Activated naive CD4-positive, alpha-beta T cell treated with anti-CD3 and anti-CD28 coated beads, Interleukin-2, amount 50 U/mL, for 72 hours (primary cell): ENCODE results near the gene TBXAS1. TPM values are rescaled to one million over a fixed set of nuclear protein-coding genes. Genes with fewer than 3 reads are reported as not detected.
A peak's percentile ranks its signal among the peaks of the same experiment; 100 is the strongest.
"Not testable (repeated sequence)": the region's sequence is repeated elsewhere in the genome, so short reads cannot be mapped to it uniquely, and the experiment has no call there.

ENCODE experiments used
- ATAC-seq, 2 donors: fragments of 150-1000 bp; cut with Tn5 transposase; 2 replicates each; pipeline ENCODE4 v1.10.0; 2021; ENCODE audit warnings: mild to moderate bottlenecking in 2 of 2, moderate library complexity in 2 of 2
- DNase-seq, 2 donors: peaks; one replicate each; pipeline ENCODE4 v3.0.0; 2021 to 2022; ENCODE audit warnings: low spot score in 2 of 2
- H3K27ac Mint-ChIP-seq, 2 donors: one replicate each; pipeline ENCODE4 v1.8.0; 2022; ENCODE audit warnings: mild to moderate bottlenecking in 2 of 2, mixed read lengths in 2 of 2
- H3K36me3 Mint-ChIP-seq, 2 donors: one replicate each; pipeline ENCODE4 v1.8.0; 2022; ENCODE audit warnings: mixed read lengths in 2 of 2
- H3K9me3 Mint-ChIP-seq, 2 donors: one replicate each; pipeline ENCODE4 v1.8.0; 2022; ENCODE audit warnings: mixed read lengths in 2 of 2
- total RNA-seq, 2 donors: library from RNA; stranded (reverse); gene quantifications; one replicate each; pipeline ENCODE4 v1.2.3, GENCODE V29; 2022

Gene TBXAS1
- total RNA-seq, 2 donors from 2014 or later, result 1.4 to 5.8 TPM

DNA sequence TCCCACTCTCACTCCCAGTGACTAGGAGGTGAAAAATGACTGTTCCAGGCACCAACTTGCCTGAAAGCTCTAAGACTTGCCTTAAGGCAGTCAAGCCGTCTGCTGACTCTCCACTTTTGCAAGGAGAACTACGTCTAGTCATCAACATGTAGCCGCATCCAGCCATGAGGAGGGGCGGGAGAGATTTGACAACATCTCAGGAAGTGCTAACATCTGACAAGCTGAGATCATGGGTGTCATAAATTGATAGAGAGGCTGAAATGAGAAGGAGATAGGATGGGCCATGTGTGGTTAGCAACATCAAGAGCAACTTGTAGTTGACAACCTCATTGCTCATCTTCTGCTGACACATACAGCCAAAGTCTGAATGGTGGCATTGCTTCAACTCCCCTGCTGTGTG is 9.0 kb upstream of the TBXAS1 start:
- DNase-seq, result no peak
- H3K9me3 Mint-ChIP-seq, result peaks cover 0 to 16% of the 10 kb centered on the region in 2 donors
- ATAC-seq, result peak; percentile 47 to 62
- H3K36me3 Mint-ChIP-seq, result peaks cover 0 to 20% of the 10 kb centered on the region in 2 donors
- H3K27ac Mint-ChIP-seq, result no peak overlapping the region

DNA sequence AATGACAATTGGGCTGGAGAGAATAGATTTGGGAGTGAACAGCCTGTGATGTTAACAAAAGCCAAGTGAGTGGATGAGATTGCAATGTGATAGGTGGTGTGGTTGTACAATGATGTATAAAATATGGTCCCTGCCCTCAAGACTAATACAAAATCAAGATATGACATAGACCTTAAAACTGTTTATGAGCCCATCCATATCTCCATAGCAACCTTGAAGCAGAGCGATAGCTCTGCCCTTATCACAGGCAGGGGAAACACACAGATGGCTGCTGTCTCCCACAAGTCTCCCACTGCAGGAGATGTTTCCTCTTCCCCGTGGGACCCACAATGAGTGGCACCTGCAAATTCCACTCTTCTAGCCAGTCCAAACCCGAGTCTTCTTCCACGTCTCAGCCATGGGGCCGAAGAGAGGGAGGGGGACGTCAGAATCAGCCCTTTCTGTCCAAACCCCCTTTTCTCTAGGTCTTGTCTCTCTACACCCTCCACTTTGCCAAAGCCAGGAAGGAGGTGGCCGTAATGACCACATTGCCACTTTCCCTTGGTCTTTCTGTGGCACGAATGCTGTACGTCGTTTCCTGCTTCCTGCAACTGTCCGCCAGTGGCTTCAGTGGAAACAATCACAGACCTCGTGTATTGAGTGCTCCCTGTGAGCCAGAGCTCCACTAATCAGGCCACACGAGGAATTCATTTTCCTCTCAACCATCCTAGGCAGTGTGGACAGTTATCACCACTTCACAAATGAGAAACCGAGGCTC is 7.5 kb upstream of the TBXAS1 start:
- peaks cover 0 to 7% of the 10 kb centered on the region in 2 donors for H3K9me3 Mint-ChIP-seq
- H3K27ac Mint-ChIP-seq, result no peak overlapping the region
- ATAC-seq, result no peak
- H3K36me3 Mint-ChIP-seq, result peaks cover 0 to 9% of the 10 kb centered on the region in 2 donors
- DNase-seq, result no peak

DNA sequence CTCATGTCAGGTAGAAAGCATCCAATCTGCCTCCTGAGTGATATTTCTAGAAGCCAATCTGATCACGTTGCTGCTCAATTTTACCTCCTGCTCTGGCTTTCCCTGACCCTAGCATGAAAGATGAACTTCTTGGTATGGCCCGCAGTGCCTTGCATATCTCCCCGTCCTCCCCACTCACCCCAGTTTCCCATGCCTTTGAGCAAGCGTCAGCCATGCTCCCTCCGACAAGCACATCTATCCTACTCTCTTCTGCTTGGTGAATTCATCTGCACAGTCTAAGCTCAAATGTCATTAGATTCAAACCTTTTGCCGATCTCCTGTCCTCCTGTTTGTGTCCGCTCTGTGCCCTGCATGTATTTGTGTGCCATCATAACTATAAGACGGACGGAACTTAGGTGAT is 6.2 kb upstream of the TBXAS1 start:
- Mint-ChIP-seq H3K27ac (no peak overlapping the region), H3K36me3 (no peaks in the 10 kb centered on the region), H3K9me3 (no peaks in the 10 kb centered on the region)
- ATAC-seq, result no peak
- DNase-seq, result no peak

DNA sequence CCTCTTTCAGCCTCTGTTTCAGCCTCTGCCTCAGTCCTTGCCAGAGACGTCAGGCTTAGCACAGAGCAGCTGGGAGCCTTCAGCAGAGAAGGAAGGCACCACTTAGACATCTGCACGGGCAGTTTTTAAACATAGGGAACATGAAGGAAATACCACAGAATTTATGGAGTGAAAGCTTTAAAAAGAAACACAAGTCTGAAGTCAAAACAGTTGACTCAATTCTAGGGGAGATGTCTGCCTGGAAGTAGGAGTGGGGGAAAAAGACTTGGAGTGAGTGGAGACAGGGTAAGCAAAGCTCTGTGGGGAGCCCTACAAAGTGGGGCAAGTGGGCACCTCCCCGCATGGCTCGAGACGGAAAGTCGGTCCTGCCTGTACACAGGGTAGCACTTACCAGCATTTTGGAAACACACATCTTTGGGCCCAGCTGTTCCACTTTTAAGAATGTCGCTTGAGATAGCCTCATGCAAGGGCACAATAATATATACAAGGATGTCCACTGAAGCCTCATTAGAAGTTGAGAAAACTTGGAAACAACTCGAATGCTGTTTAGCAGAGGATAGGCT is 5.0 kb upstream of the TBXAS1 start:
- H3K36me3 Mint-ChIP-seq, result no peaks in the 10 kb centered on the region

DNA sequence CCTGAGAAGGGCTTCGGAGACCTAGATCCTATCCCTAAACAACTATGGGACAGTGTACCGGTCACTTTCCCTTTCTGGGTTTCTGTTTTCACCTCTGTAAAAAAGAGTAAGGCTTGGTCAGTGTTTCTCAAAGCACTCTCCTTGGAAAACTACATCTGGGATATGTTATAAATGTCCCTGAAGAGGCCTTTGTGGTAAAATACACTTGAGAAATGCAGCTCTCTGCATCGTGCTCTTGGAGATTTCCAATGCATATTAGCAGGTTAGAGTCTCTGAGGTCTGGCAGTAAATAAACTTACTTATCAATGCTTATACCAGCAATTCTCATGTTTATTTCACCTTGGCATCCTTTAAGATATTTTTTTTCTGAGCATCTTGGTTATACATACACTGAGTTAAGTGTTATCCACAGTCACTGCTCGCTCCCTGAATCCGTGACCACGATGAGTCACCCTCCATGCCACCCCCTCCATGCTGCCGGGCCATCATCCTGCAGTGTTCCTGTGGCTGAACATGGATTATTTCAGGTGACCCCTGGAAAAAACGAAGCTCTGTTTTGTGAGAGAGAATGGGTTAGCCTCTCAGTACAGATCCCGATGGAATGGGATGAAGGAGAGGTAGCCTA is 3.3 kb upstream of the TBXAS1 start:
- Mint-ChIP-seq H3K36me3 (peaks cover 2 to 7% of the 10 kb centered on the region in 2 donors), H3K27ac (no peak overlapping the region), H3K9me3 (no peaks in the 10 kb centered on the region)
- ATAC-seq (no peak), DNase-seq (no peak)

More for the DNA sequence above, 5.0 kb upstream of the TBXAS1 start:
- DNase-seq (no peak), ATAC-seq (no peak)
- no peak overlapping the region for H3K27ac Mint-ChIP-seq
- H3K9me3 Mint-ChIP-seq, result no peaks in the 10 kb centered on the region

DNA sequence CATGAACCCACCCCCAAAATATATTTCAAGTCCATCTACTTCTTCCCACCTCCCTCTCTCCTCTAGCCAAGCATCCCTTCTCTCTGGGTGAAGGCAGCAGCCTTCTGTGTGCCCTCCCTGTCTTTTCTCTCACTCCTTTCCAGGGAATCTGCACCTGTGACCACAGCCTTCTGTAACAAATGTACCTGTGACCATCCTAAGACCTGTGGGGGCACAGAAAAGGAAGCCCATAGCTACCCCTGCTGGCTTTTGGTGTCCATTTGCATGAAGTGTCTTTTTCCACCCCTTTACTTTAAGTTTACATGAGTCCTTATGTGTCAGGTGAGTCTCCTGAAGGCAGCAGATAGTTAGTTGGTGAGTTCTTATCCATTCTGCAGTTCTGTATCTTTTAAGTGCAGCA is 2.0 kb upstream of the TBXAS1 start:
- Mint-ChIP-seq H3K9me3 (no peaks in the 10 kb centered on the region), H3K27ac (no peak overlapping the region), H3K36me3 (peaks cover 7 to 12% of the 10 kb centered on the region in 2 donors)
- DNase-seq (no peak), ATAC-seq (no peak)

DNA sequence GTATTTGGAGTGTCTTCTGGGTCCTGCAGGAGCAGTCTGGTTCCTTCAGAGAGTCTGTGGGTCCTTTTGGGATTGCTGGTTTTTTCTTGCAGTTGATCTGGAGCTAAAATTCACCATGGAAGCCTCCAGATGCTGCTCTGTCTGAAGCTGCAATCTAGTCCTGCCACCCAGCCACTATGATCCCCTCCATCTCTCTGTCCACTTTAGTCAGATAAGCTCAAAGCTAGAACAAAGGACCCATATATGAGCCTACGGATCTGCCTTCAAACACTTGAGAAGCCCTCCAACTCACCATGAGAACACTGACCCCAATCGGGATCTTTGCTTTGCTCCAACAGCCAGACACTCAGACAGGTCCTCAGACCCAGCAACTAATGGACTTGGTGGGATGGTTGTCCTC is 618 bp upstream of the TBXAS1 start:
- H3K9me3 Mint-ChIP-seq, result peaks cover 6 to 10% of the 10 kb centered on the region in 2 donors
- H3K27ac Mint-ChIP-seq, result peak overlapping the region; percentile 40 to 87
- ATAC-seq, result no peak
- H3K36me3 Mint-ChIP-seq, result peaks cover 17 to 19% of the 10 kb centered on the region in 2 donors
- no peak for DNase-seq

DNA sequence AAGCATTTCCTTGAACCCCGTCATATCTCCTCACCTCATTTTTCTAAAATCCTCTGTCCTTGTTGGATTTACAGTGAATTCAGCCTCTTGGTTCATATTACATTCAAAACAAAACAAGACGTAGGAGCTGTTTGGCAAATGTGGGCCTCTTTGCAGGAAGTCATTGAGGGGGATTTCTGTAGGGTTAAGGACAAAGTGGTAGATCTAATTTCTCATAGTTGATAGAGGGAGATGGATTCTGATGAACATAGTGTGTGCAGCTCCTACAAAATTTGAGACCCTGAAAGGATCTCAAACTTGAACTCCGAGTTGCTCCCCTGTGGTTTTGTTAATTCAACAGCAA is 682 bp downstream of the TBXAS1 start:
- H3K27ac Mint-ChIP-seq, result peak overlapping the region; percentile 67 to 87
- ATAC-seq, result peak; percentile 50 to 59
- no peak for DNase-seq
- peaks cover 17 to 23% of the 10 kb centered on the region in 2 donors for H3K36me3 Mint-ChIP-seq
- H3K9me3 Mint-ChIP-seq, result peaks cover 11 to 16% of the 10 kb centered on the region in 2 donors

DNA sequence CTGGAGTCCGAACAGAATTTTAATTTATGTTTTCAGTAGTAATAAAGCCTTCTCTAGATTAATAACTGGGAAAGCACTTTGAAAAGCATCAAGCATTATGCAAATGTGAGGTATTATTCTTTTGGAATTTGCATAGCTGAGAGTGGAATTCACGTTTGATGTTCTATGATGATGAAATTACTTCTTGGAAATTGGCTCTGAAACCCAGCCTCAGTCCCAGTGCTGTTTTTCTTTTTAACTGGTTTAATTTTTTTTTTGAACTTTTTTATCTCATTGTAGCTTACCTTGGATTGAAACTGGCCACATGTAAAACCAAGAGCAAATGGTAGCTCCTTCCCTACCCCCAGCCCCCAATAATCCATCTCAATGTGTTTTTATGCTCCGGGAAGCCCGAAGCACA is 1.2 kb downstream of the TBXAS1 start:
- ATAC-seq, result no peak

DNA sequence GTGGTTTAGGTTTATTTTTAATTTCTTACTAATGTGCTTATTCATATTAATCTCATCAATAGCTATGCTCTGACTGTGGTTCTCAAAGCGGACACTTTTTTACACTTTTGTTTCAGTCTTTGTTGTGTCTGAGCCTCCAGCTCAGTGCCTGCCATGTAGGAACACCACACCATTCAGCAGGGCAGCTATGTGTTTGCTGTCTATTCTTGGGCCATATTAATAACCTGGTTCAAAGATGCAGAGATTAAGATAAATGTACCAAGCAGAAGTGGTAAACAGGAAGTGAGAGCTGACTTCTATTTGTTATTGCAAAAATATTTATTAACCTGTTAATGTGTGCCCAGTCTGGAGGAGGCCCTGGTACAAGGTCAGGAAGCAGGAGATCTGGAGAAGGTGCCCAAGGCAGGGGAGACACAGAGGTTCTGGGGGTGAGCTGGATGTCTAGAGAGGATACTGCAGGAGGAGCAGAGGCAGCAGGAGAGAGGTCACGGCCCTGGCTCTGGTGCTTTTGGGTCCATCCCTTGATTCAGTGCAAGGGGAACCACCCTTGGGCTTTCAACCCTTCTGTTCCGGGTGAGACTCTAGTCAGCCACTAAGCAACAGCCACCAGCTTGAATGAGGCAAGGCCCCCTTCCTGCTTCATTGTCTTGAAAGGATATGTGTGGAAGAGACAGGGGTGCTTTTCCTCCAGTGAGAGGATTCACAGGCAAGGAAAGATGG is 1.9 kb downstream of the TBXAS1 start:
- ATAC-seq, result peak in 1 of 2 donors; percentile 47
- Mint-ChIP-seq H3K36me3 (peaks cover 17 to 23% of the 10 kb centered on the region in 2 donors), H3K27ac (peak overlapping the region in 1 of 2 donors; percentile 62), H3K9me3 (peaks cover 11 to 16% of the 10 kb centered on the region in 2 donors)
- no peak for DNase-seq

More for the DNA sequence above, 1.2 kb downstream of the TBXAS1 start:
- no peak for DNase-seq
- Mint-ChIP-seq H3K9me3 (peaks cover 11 to 16% of the 10 kb centered on the region in 2 donors), H3K27ac (peak overlapping the region in 1 of 2 donors; percentile 87), H3K36me3 (peaks cover 17 to 23% of the 10 kb centered on the region in 2 donors)

DNA sequence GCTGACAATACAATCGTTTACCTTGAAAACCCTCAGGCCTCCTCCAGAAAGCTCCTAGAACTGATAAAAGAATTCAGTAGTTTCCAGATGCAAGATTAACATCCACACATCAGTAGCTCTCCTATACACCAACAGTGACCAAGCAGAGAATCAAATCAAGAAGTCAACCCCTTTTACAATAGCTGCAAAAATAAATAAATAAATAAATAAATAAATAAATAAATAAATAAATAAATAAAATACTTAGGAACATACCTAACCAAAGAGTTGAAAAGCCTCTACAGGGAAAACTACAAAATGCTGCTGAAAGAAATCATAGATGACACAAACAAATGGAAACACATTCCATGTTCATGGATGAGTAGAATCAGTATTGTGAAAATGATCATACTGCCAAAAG is 6.8 kb downstream of the TBXAS1 start:
- ATAC-seq, H3K27ac Mint-ChIP-seq, DNase-seq: not testable (repeated sequence)
- peaks cover 14 to 16% of the 10 kb centered on the region in 2 donors for H3K36me3 Mint-ChIP-seq
- peaks cover 16 to 27% of the 10 kb centered on the region in 2 donors for H3K9me3 Mint-ChIP-seq

DNA sequence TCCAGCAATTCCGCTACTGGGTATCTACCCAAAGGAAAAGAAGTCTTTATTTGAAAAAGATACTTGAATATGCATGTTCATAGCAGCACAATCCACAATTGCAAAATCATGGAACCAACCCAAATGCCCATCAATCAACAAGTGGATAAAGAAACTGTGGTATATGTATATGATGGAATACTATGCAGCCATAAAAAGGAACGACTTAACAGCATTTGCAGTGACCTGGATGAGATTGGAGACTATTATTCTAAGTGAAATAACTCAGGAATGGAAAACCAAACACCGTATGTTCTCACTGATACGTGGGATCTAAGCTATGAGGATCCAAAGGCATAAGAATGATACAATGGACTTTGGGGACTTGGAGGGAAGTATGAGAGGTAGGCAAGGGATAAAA is 8.2 kb downstream of the TBXAS1 start:
- H3K9me3 Mint-ChIP-seq, result peaks cover 16 to 26% of the 10 kb centered on the region in 2 donors
- peaks cover 9 to 12% of the 10 kb centered on the region in 2 donors for H3K36me3 Mint-ChIP-seq
- not testable (repeated sequence) for H3K27ac Mint-ChIP-seq, ATAC-seq, DNase-seq

DNA sequence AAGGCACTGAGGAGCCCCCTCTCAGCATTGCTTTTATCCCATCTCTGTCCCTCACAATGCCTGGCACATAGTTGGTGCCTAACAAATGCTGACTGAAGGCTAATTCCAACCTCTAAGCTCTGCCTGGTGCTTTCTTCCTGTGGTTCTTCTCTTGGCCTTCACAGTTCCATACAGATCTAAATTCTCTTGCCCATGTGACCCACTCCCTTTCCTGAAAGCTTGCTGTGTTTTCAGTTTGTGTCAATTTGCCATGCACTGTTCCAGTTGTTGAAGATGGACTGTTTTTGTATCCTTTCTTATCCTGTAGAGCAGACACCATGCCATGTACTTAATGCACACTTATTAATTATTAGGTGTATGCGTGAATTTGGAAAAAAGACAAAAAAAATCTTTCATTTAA is 9.2 kb downstream of the TBXAS1 start:
- DNase-seq (no peak), ATAC-seq (no peak)
- peaks cover 1 to 4% of the 10 kb centered on the region in 2 donors for H3K36me3 Mint-ChIP-seq
- peaks cover 10 to 17% of the 10 kb centered on the region in 2 donors for H3K9me3 Mint-ChIP-seq
- H3K27ac Mint-ChIP-seq, result no peak overlapping the region

DNA sequence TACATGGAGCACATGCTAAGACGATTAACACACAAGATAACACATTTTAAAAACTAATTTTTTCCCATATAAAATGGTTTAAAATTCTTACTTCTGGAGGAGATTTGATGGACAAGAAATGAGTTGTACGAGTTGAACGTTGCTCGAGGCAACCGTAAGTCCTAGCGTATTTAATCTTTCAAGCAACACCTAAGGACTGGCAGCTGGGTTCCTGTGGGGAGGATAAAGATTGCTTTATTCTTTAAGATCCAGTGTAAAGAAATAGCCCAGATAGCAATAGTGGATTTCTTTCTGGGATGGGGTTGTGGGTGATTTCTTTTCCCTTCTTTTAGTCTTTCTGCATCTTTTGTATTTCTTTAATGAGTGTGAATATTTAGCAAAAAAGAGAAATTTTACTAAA is 9.8 kb downstream of the TBXAS1 start:
- H3K27ac Mint-ChIP-seq, result no peak overlapping the region
- ATAC-seq, result no peak
- H3K9me3 Mint-ChIP-seq, result peaks cover 10 to 17% of the 10 kb centered on the region in 2 donors
- peaks cover 0 to 4% of the 10 kb centered on the region in 2 donors for H3K36me3 Mint-ChIP-seq
- DNase-seq, result no peak

DNA sequence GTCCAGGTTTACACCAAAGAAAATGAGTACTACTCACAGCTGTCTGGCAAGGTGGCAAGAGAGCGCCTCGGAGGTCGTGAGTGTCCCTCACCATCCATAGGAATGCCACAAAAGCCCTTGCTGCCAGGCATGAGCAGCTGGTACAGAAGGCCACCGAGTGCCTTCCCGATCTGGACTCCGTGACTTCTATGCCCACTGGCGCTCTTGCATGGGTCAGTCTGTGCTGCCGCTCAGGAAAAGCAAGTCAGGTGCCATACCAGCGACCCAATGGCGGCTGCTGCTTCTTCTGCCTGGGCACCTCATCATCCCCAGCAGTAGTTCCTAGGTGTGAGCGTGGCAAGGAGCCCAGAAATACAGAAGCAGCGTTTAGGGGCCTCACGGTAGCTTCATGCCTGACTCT is 11.7 kb downstream of the TBXAS1 start:
- Mint-ChIP-seq H3K36me3 (no peaks in the 10 kb centered on the region), H3K27ac (no peak overlapping the region), H3K9me3 (peaks cover 5 to 11% of the 10 kb centered on the region in 2 donors)
- DNase-seq, result no peak
- no peak for ATAC-seq

DNA sequence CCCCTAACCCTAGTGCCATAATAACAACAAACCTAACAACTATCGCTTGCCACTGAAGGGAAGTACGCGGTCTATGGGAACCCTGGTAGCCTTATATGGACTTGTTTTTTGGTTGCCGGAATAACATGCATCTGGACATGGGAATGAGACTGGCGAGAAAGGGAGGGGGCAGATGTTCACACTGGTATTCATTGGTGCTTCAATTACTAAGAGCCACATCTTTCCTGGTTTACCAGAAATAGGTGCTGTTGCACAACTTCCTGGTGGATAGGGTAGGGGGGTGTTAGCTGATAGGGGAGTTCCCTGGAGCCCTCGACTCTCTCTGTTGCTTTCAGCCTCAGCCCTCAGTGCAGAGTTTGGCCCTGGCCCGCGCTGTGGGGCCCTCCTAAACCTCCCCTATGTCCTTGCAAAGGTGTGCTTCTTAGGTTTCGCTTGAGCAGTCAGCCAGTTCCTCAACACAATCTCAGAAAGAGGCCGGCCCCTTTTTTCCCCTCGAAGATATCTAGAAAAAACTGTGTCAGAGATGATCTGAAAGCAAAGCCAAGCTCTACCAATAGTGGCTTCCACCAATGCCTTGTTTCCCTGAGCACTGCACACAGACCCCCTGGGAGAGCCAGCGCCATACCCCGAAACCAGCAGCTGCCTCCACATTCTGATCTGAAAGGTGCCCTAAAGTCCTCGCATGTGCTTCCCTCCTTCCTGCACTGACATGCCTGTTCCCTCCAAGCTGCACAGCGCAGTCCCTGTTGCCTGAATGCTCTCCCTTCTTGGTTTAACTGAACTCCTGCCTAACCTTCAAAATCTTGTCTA is 13.5 kb downstream of the TBXAS1 start:
- Mint-ChIP-seq H3K9me3 (peaks cover 0 to 2% of the 10 kb centered on the region in 2 donors), H3K27ac (peak overlapping the region; percentile 1 to 33), H3K36me3 (no peaks in the 10 kb centered on the region)
- no peak for ATAC-seq
- no peak for DNase-seq
